IPS-18a (cell line): Measurements from ENCODE around the gene MYBPC3.

Source experiments
- H3K27ac ChIP-seq: one replicate; pipeline ENCODE4 v1.5.1; 2013; ENCODE audit warnings: low read length
- H3K27me3 ChIP-seq: one replicate; pipeline ENCODE4 v1.6.1; 2013; ENCODE audit warnings: mild to moderate bottlenecking, low read length; ENCODE audit not compliant: control insufficient read depth, insufficient read depth
- H3K36me3 ChIP-seq: one replicate; pipeline ENCODE4 v1.6.1; 2013; ENCODE audit warnings: low read depth, low read length; ENCODE audit not compliant: control insufficient read depth
- H3K4me1 ChIP-seq: one replicate; pipeline ENCODE4 v1.6.1; 2013; ENCODE audit warnings: low read depth, low read length; ENCODE audit not compliant: control insufficient read depth
- H3K4me3 ChIP-seq: one replicate; pipeline ENCODE4 v1.5.1; 2013; ENCODE audit warnings: low read length
- H3K9ac ChIP-seq: one replicate; pipeline ENCODE4 v1.6.1; 2013; ENCODE audit warnings: mild to moderate bottlenecking, low read length, moderate library complexity
- H3K9me3 ChIP-seq: one replicate; pipeline ENCODE4 v1.6.1; 2013; ENCODE audit warnings: low read depth, low read length; ENCODE audit not compliant: control insufficient read depth

The MYBPC3 gene

GRCh38 chr11:47352556-47352955 lies at the start of gene MYBPC3:
Gene MYBPC3 (minus strand): TSS chr11:47352702. CDS start chr11:47352647, 55 bp downstream.
- Histone ChIP-seq H3K27ac (no peak within 1 kb of the TSS), H3K9ac (no peak within 1 kb of the TSS), H3K9me3 (no peaks in the 10 kb centered on the region), H3K4me1 (no peaks in the 10 kb centered on the region), H3K4me3 (no peak within 1 kb of the TSS), H3K36me3 (no peaks in the 10 kb centered on the region), H3K27me3 (no peaks in the 10 kb centered on the region)

GRCh38 chr11:47400768-47401279 lies 48.3 kb upstream of the MYBPC3 start:
- Histone ChIP-seq H3K27me3 (no peaks in the 10 kb centered on the region), H3K9me3 (no peaks in the 10 kb centered on the region), H3K36me3 (no peaks in the 10 kb centered on the region), H3K4me1 (peaks cover 14% of the 10 kb centered on the region), H3K9ac (peak overlapping the region; percentile 53), H3K4me3 (peak overlapping the region; percentile 64), H3K27ac (peak overlapping the region; percentile 92)

- no peaks in the 10 kb centered on the region for H3K36me3 ChIP-seq
- H3K27me3 ChIP-seq, result no peaks in the 10 kb centered on the region
- peak overlapping the region; percentile 64 for H3K4me3 ChIP-seq
- peak overlapping the region; percentile 92 for H3K27ac ChIP-seq
- H3K4me1 ChIP-seq, result peaks cover 14% of the 10 kb centered on the region
- H3K9ac ChIP-seq, result peak overlapping the region; percentile 53
- no peaks in the 10 kb centered on the region for H3K9me3 ChIP-seq
These were observed 47.6 kb upstream of the MYBPC3 start for GRCh38 chr11:47399860-47400767.

- Histone ChIP-seq H3K9ac (no peak overlapping the region), H3K4me3 (no peak overlapping the region), H3K9me3 (no peaks in the 10 kb centered on the region), H3K27ac (no peak overlapping the region), H3K4me1 (peaks cover 14% of the 10 kb centered on the region), H3K27me3 (no peaks in the 10 kb centered on the region), H3K36me3 (no peaks in the 10 kb centered on the region)
These were observed 46.0 kb upstream of the MYBPC3 start for GRCh38 chr11:47398551-47398950.

DNA sequence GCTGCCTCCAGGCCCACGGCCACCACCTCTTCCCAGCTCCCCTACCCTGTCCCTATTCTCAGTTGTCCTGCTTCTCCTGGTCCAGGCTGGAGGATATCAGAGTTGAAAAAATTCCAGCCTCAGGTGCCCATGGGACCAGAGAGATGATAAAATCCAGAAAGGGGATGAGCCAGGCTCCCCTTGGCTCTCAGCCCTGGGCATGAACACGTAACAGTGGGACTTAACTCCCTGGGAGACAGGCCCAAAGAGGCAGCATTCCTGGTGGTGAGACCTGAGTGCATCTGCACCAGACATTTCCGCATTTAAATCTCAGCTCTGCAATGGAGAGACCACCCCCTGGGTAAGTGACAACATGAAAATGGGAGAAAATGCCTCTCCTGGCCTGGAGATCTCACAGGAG lies 45.5 kb upstream of the MYBPC3 start:
- H3K4me1 ChIP-seq, result peaks cover 14% of the 10 kb centered on the region
- no peak overlapping the region for H3K27ac ChIP-seq
- H3K9ac ChIP-seq, result no peak overlapping the region
- H3K4me3 ChIP-seq, result no peak overlapping the region
- no peaks in the 10 kb centered on the region for H3K27me3 ChIP-seq
- no peaks in the 10 kb centered on the region for H3K36me3 ChIP-seq
- no peaks in the 10 kb centered on the region for H3K9me3 ChIP-seq

- Histone ChIP-seq H3K27ac (no peak overlapping the region), H3K27me3 (no peaks in the 10 kb centered on the region), H3K4me3 (no peak overlapping the region), H3K4me1 (peaks cover 7% of the 10 kb centered on the region), H3K9ac (no peak overlapping the region), H3K36me3 (no peaks in the 10 kb centered on the region), H3K9me3 (no peaks in the 10 kb centered on the region)
These were observed 43.5 kb upstream of the MYBPC3 start for GRCh38 chr11:47396049-47396320.

- Histone ChIP-seq H3K9me3 (no peaks in the 10 kb centered on the region), H3K27me3 (no peaks in the 10 kb centered on the region), H3K9ac (no peak overlapping the region), H3K4me1 (peaks cover 1% of the 10 kb centered on the region), H3K27ac (no peak overlapping the region), H3K4me3 (no peak overlapping the region), H3K36me3 (no peaks in the 10 kb centered on the region)
These were observed 42.9 kb upstream of the MYBPC3 start for GRCh38 chr11:47395223-47396048.

GRCh38 chr11:47394322-47395222 lies 42.1 kb upstream of the MYBPC3 start:
- Histone ChIP-seq H3K9me3 (no peaks in the 10 kb centered on the region), H3K9ac (no peak overlapping the region), H3K36me3 (no peaks in the 10 kb centered on the region), H3K27ac (no peak overlapping the region), H3K27me3 (no peaks in the 10 kb centered on the region), H3K4me3 (no peak overlapping the region), H3K4me1 (no peaks in the 10 kb centered on the region)

DNA sequence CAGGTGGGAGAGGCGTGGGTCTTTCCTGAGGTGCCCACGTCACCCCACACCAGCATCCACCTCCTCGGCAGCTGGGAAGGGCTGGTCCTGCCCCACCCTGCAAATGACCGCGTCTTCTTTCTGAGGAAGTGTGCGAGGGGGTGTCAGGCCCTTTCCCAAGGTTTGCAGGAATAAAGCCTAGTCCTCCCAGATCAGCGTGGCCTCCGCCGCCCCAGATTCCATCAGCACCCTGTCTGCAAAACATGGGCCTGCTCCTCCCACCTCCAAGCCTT lies 41.5 kb upstream of the MYBPC3 start:
- H3K4me1 ChIP-seq, result no peaks in the 10 kb centered on the region
- H3K4me3 ChIP-seq, result no peak overlapping the region
- no peak overlapping the region for H3K27ac ChIP-seq
- no peaks in the 10 kb centered on the region for H3K9me3 ChIP-seq
- no peaks in the 10 kb centered on the region for H3K36me3 ChIP-seq
- H3K27me3 ChIP-seq, result no peaks in the 10 kb centered on the region
- H3K9ac ChIP-seq, result no peak overlapping the region

DNA sequence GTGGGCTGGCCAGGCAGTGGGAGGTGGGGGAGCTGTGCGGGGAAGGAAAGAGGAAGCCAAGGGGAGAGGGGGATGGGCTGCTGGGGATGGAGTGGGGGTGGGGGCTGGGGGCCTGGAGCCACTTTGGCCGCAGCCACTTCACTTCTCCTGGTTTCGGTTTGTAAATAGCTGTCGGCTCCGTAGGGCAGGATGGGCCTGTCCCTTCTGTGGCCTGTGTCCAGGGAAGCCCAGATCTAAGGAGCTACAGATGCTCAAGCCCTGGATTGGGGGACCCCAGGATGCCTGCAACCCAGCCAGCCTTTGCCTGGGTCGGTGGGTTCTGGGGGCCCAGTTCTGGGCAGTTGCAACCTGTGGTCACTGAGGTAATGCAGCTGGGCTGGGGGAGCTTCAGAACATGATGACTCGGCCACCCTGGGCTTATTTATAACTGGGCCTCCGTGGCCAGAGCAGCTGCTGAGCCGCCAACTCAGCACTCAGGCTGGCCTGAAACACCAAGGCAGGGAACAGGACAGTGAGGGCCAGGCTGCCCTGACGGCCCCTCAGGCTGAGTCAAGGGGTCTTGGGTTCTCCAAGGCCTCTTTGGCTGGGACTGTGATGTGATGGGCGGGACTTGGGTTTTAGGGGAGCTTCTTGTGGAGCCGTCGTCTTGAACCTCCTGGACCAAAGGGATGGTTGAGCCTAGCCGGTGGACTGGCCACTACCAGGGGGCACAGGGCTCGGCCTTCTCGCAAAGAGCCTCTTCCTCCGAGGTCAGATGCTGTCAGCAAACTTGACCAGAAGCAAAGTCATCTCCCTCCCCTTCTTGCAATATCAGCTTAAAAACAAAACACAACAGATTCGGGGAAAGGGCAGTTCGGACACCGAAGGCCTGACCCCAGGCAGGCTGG lies 40.9 kb upstream of the MYBPC3 start:
- no peak overlapping the region for H3K9ac ChIP-seq
- no peaks in the 10 kb centered on the region for H3K36me3 ChIP-seq
- H3K4me1 ChIP-seq, result no peaks in the 10 kb centered on the region
- no peaks in the 10 kb centered on the region for H3K27me3 ChIP-seq
- no peak overlapping the region for H3K27ac ChIP-seq
- no peak overlapping the region for H3K4me3 ChIP-seq
- no peaks in the 10 kb centered on the region for H3K9me3 ChIP-seq
